GM23338 (cell line): ENCODE results near the gene ASPSCR1. TPM values are rescaled to one million over a fixed set of nuclear protein-coding genes. Genes with fewer than 3 reads are reported as not detected.

Experiments used
- ATAC-seq: fragments of 200-7000 bp; cut with Tn5 transposase; 3 replicates; pipeline ENCODE4 v1.9.1; 2020
- DNase-seq: peaks from one replicate; pipeline ENCODE4 v3.0.0-alpha.2; 2015; ENCODE audit warnings: low spot score
- H2AFZ ChIP-seq: fragments of 200-600 bp; sonication (generic); 2 replicates; pipeline ENCODE4 v1.8.0; 2016; ENCODE audit warnings: antibody characterized with exemption, mild to moderate bottlenecking, moderate library complexity
- H3F3A ChIP-seq: fragments of 200-600 bp; sonication (generic); replicated peaks from 2 replicates; pipeline ENCODE4 v1.8.0; 2017; ENCODE audit warnings: antibody characterized with exemption, mixed run types, low read depth
- H3K27ac ChIP-seq: fragments of 200-600 bp; sonication (generic); 2 replicates; pipeline ENCODE4 v1.6.1; 2016; ENCODE audit warnings: low read depth
- H3K27me3 ChIP-seq: fragments of 200-600 bp; sonication (generic); 2 replicates; pipeline ENCODE4 v1.8.0; 2016; ENCODE audit warnings: mild to moderate bottlenecking, mixed run types, moderate library complexity; ENCODE audit not compliant: insufficient read depth
- H3K36me3 ChIP-seq: fragments of 200-600 bp; sonication (generic); 2 replicates; pipeline ENCODE4 v1.8.0; 2016; ENCODE audit warnings: mild to moderate bottlenecking; ENCODE audit not compliant: insufficient read depth
- H3K4me1 ChIP-seq: fragments of 200-600 bp; sonication (generic); 2 replicates; pipeline ENCODE4 v1.8.0; 2016; ENCODE audit warnings: mild to moderate bottlenecking, moderate library complexity; ENCODE audit not compliant: insufficient read depth
- H3K4me2 ChIP-seq: fragments of 200-600 bp; sonication (generic); 2 replicates; pipeline ENCODE4 v1.7.1; 2017; ENCODE audit warnings: mixed run types
- H3K4me3 ChIP-seq: fragments of 200-600 bp; sonication (generic); 2 replicates; pipeline ENCODE4 v1.6.1; 2016; ENCODE audit warnings: mixed run types
- H3K79me2 ChIP-seq: fragments of 200-600 bp; sonication (generic); replicated peaks from 2 replicates; pipeline ENCODE4 v1.8.0; 2017; ENCODE audit warnings: mild to moderate bottlenecking; ENCODE audit not compliant: insufficient read depth
- H3K9me2 ChIP-seq: fragments of 200-600 bp; sonication (generic); 2 replicates; pipeline ENCODE4 v1.8.0; 2017; ENCODE audit not compliant: insufficient read depth
- H4K20me1 ChIP-seq: fragments of 200-600 bp; sonication (generic); replicated peaks from 2 replicates; pipeline ENCODE4 v1.8.0; 2017; ENCODE audit warnings: mild to moderate bottlenecking; ENCODE audit not compliant: insufficient read depth
- H3K27ac Mint-ChIP-seq: 2 replicates; pipeline ENCODE4 v1.8.0; 2020; ENCODE audit warnings: inconsistent platforms, mild to moderate bottlenecking, moderate library complexity, mixed read lengths
- H3K27me3 Mint-ChIP-seq: 3 replicates; pipeline ENCODE4 v1.8.0; 2022; ENCODE audit warnings: low read depth, mild to moderate bottlenecking, moderate library complexity, mixed read lengths, inconsistent platforms; ENCODE audit not compliant: insufficient read depth, poor library complexity
- H3K36me3 Mint-ChIP-seq: 3 replicates; pipeline ENCODE4 v1.8.0; 2021; ENCODE audit warnings: low read depth, mild to moderate bottlenecking, inconsistent platforms, moderate library complexity, mixed read lengths
- H3K4me1 Mint-ChIP-seq: 3 replicates; pipeline ENCODE4 v1.8.0; 2020; ENCODE audit warnings: mild to moderate bottlenecking, inconsistent platforms, mixed read lengths
- H3K4me3 Mint-ChIP-seq: 3 replicates; pipeline ENCODE4 v1.8.0; 2021; ENCODE audit warnings: moderate library complexity, mild to moderate bottlenecking, inconsistent platforms, mixed read lengths
- H3K9me3 Mint-ChIP-seq: 3 replicates; pipeline ENCODE4 v1.8.0; 2020; ENCODE audit warnings: moderate library complexity, mild to moderate bottlenecking, inconsistent platforms, mixed read lengths
- CREB1 ChIP-seq: fragments of 250-450 bp; sonication (Bioruptor Pico); IDR thresholded peaks from 2 replicates; pipeline ENCODE4 v1.5.0; 2020; ENCODE audit warnings: low read depth, mild to moderate bottlenecking, moderate library complexity
- CTCF ChIP-seq, 2 experiments: fragments of 200-600 bp in 1 of 2; sonication (generic) in 1 of 2; conservative IDR thresholded peaks; 2 replicates each; pipeline versions ENCODE4 v1.5.1 to v1.6.1; 2016 to 2017; ENCODE audit warnings: antibody characterized with exemption in 2 of 2, low read depth in 2 of 2, mild to moderate bottlenecking in 2 of 2, moderate library complexity in 1 of 2
- ETS1 ChIP-seq: IDR thresholded peaks from 2 replicates; pipeline ENCODE4 v1.6.1; 2016; ENCODE audit warnings: antibody characterized with exemption
- EZH2 ChIP-seq: fragments of 200-600 bp; sonication (generic); IDR thresholded peaks from one replicate; pipeline ENCODE4 v1.8.0; 2017; ENCODE audit warnings: antibody characterized with exemption, mild to moderate bottlenecking, low read depth; ENCODE audit not compliant: unreplicated experiment
- JUNB ChIP-seq: IDR thresholded peaks from one replicate; pipeline ENCODE4 v1.6.1; 2016; ENCODE audit warnings: antibody characterized with exemption; ENCODE audit not compliant: unreplicated experiment
- NANOG ChIP-seq: IDR thresholded peaks from 2 replicates; pipeline ENCODE4 v1.6.1; 2016; ENCODE audit warnings: antibody characterized with exemption, borderline replicate concordance
- STAT1 ChIP-seq: IDR thresholded peaks from one replicate; pipeline ENCODE4 v1.6.1; 2016; ENCODE audit warnings: antibody characterized with exemption; ENCODE audit not compliant: unreplicated experiment
- ZNF114 ChIP-seq: fragments of 250-450 bp; sonication (Bioruptor Pico); IDR thresholded peaks from 2 replicates; pipeline ENCODE4 v1.5.0; 2020; ENCODE audit warnings: mild to moderate bottlenecking, moderate library complexity
- ZNF331 ChIP-seq: fragments of 250-450 bp; sonication (Bioruptor Pico); IDR thresholded peaks from 2 replicates; pipeline ENCODE4 v1.5.0; 2020; ENCODE audit warnings: low read depth, mild to moderate bottlenecking, moderate library complexity
- ZNF462 ChIP-seq: fragments of 250-450 bp; sonication (Bioruptor Pico); IDR thresholded peaks from 2 replicates; pipeline ENCODE4 v1.5.0; 2020; ENCODE audit warnings: mild to moderate bottlenecking, moderate library complexity
- polyA plus RNA-seq: library from polyadenylated mRNA; unstranded; fragments of >200 nt; fragmentation: Nextera tagmentation; extraction: Ambion mirVana; gene quantifications from 2 replicates; pipeline ENCODE4 v1.2.1, GENCODE V29; 2016
- total RNA-seq: library from RNA; depleted of rRNA; stranded (reverse); fragments of >200 nt; shearing (Covaris generic); gene quantifications from 2 replicates; pipeline ENCODE4 v1.2.3, GENCODE V29; 2014

The ASPSCR1 gene
- total and polyA plus RNA-seq, 2 experiments from 2014 or later, result 44.2 to 46.9 TPM

GRCh38 chr17:82013341-82013740 lies 35.9 kb downstream of the ASPSCR1 start:
- H2AFZ ChIP-seq, result no peak overlapping the region
- no peak overlapping the region for H3K27ac Mint-ChIP-seq
- DNase-seq (no peak), ATAC-seq (no peak)
- no peaks in the 10 kb centered on the region; the same call in 1 of the 2 replicates for H4K20me1 ChIP-seq
- no peaks in the 10 kb centered on the region for H3K4me1 Mint-ChIP-seq
- no peaks in the 10 kb centered on the region for H3K79me2 ChIP-seq
- H3K4me3 Mint-ChIP-seq, result no peak overlapping the region
- no peak for TF ChIP-seq CTCF (conservative IDR thresholded peaks at IDR 0.05; ENCODE audit: low read depth in 2 of 2)
- no peak for TF ChIP-seq JUNB
- no peak for TF ChIP-seq CREB1 (CRISPR knock-in tag)
- no peak for TF ChIP-seq NANOG
- no peak for TF ChIP-seq ZNF114 (CRISPR knock-in tag)
- no peak for TF ChIP-seq ETS1
- TF ChIP-seq EZH2, result no peak
- no peak for TF ChIP-seq STAT1
- no peak for TF ChIP-seq ZNF462
- no peak for TF ChIP-seq ZNF331 (CRISPR knock-in tag)
- 0 out of 2 replicates have a peak, but pooled peaks cover under 1% of the 10 kb centered on the region for H3F3A ChIP-seq
- H3K36me3 ChIP-seq, result no peaks in the 10 kb centered on the region
- H3K4me1 ChIP-seq, result no peaks in the 10 kb centered on the region; the same call in 1 of the 2 replicates
- H3K9me2 ChIP-seq, result no peaks in the 10 kb centered on the region
- H3K4me2 ChIP-seq, result no peak overlapping the region
- H3K27ac ChIP-seq, result no peak overlapping the region
- H3K9me3 Mint-ChIP-seq, result no peaks in the 10 kb centered on the region
- H3K36me3 Mint-ChIP-seq, result peaks cover under 1% of the 10 kb centered on the region; the same call in 1 of the 3 replicates
- no peak overlapping the region for H3K4me3 ChIP-seq
- H3K27me3 Mint-ChIP-seq, result peaks cover 4% of the 10 kb centered on the region
- H3K27me3 ChIP-seq, result no peaks in the 10 kb centered on the region
